SK-N-SH (cell line): ENCODE results near the gene SCN3B. TPM values are rescaled to one million over a fixed set of nuclear protein-coding genes. Genes with fewer than 3 reads are reported as not detected.

Experiments
- CTCF ChIA-PET: fragments of 300-600, 350-600 bp; formaldehyde crosslinking; extraction: SDS; loops from one replicate; lab custom pipeline; 2021; lab: Yijun Ruan, JAX
- POLR2A ChIA-PET: fragments of 350-600 bp; sonication (Branson Sonifier 250); formaldehyde crosslinking; extraction: SDS; loops from one replicate; lab custom pipeline; 2020; ENCODE audit warnings: antibody characterized with exemption, inconsistent platforms; lab: Yijun Ruan, JAX
- DNase-seq: peaks from one replicate; pipeline ENCODE4 v3.0.0; 2012
- H2AFZ ChIP-seq: fragments of 200-600 bp; sonication (generic); 2 replicates; pipeline ENCODE4 v1.8.1; 2016; ENCODE audit warnings: antibody characterized with exemption, mild to moderate bottlenecking, low read depth
- H3F3A ChIP-seq: fragments of 200-600 bp; sonication (generic); replicated peaks from 2 replicates; pipeline ENCODE3; 2016; ENCODE audit warnings: antibody characterized with exemption, mild to moderate bottlenecking; ENCODE audit not compliant: insufficient read depth
- H3K27ac ChIP-seq, 2 experiments: fragments of 200-500 bp in 1 of 2; fragments of 200-600 bp in 1 of 2; sonication (Bioruptor generic) in 1 of 2; sonication (generic), shearing (Covaris generic) in 1 of 2; 2 replicates each; pipeline versions ENCODE4 v1.5.1 to v1.6.1; 2014 to 2016; ENCODE audit warnings: low read depth in 2 of 2, inconsistent platforms in 1 of 2, low read length in 1 of 2, mild to moderate bottlenecking in 1 of 2, mixed read lengths in 1 of 2
- H3K27me3 ChIP-seq: fragments of 200-600 bp; sonication (generic), shearing (Covaris generic); 2 replicates; pipeline ENCODE4 v1.6.1; 2016; ENCODE audit warnings: mixed run types; ENCODE audit not compliant: insufficient read depth
- H3K36me3 ChIP-seq, 2 experiments: fragments of 200-500 bp in 1 of 2; fragments of 200-600 bp in 1 of 2; sonication (Bioruptor generic) in 1 of 2; sonication (generic) in 1 of 2; replicated peaks in 1 of 2; 2 replicates each; pipeline versions ENCODE3 to v1.5.1; 2014 to 2016; ENCODE audit warnings: low read length in 1 of 2, mild to moderate bottlenecking in 1 of 2; ENCODE audit not compliant: insufficient read depth in 2 of 2, control insufficient read depth in 1 of 2
- H3K4me1 ChIP-seq, 2 experiments: fragments of 200-500 bp in 1 of 2; fragments of 200-600 bp in 1 of 2; sonication (Bioruptor generic) in 1 of 2; sonication (generic), shearing (Covaris generic) in 1 of 2; 2 replicates each; pipeline versions ENCODE4 v1.5.1 to v1.6.1; 2014 to 2016; ENCODE audit warnings: low read depth in 1 of 2, low read length in 1 of 2, mixed run types in 1 of 2; ENCODE audit not compliant: insufficient read depth in 2 of 2, control insufficient read depth in 1 of 2
- H3K4me2 ChIP-seq: fragments of 200-600 bp; sonication (generic), shearing (Covaris generic); 2 replicates; pipeline ENCODE4 v1.6.1; 2017; ENCODE audit warnings: mixed run types
- H3K4me3 ChIP-seq, 2 experiments: fragments of 200-500 bp in 1 of 2; fragments of 200-600 bp in 1 of 2; sonication (Bioruptor generic) in 1 of 2; sonication (generic), shearing (Covaris generic) in 1 of 2; 2 replicates each; pipeline versions ENCODE4 v1.5.1 to v1.8.1; 2014 to 2016; ENCODE audit warnings: low read depth in 2 of 2, inconsistent platforms in 1 of 2, low read length in 1 of 2, mild to moderate bottlenecking in 1 of 2, mixed read lengths in 1 of 2, moderate library complexity in 1 of 2
- H3K79me2 ChIP-seq: fragments of 200-600 bp; sonication (generic); 2 replicates; pipeline ENCODE4 v1.8.1; 2017; ENCODE audit warnings: mild to moderate bottlenecking; ENCODE audit not compliant: insufficient read depth
- H3K9ac ChIP-seq: fragments of 200-600 bp; sonication (generic); 2 replicates; pipeline ENCODE4 v1.6.1; 2017; ENCODE audit warnings: mixed run types
- H3K9me2 ChIP-seq: fragments of 200-600 bp; sonication (generic); 2 replicates; pipeline ENCODE4 v1.6.1; 2017; ENCODE audit warnings: mixed run types
- H3K9me3 ChIP-seq: fragments of 200-600 bp; sonication (generic); 2 replicates; pipeline ENCODE4 v1.6.1; 2017; ENCODE audit warnings: mixed run types, mild to moderate bottlenecking, moderate library complexity
- H4K20me1 ChIP-seq: fragments of 200-600 bp; sonication (generic); 2 replicates; pipeline ENCODE4 v1.6.1; 2017; ENCODE audit warnings: mild to moderate bottlenecking, mixed run types; ENCODE audit not compliant: insufficient read depth
- CHD2 ChIP-seq: fragments of 150-350 bp; IDR thresholded peaks from 2 replicates; pipeline ENCODE4 v1.6.1; 2018; ENCODE audit warnings: low read length; ENCODE audit not compliant: partially characterized antibody
- ELF1 ChIP-seq: IDR thresholded peaks from 2 replicates; pipeline ENCODE4 v1.4.0; 2012
- EP300 ChIP-seq, 2 experiments: IDR thresholded peaks; 2 replicates each; pipeline versions ENCODE4 v1.4.0 to v1.6.1; 2012; ENCODE audit warnings: borderline replicate concordance in 1 of 2, low read depth in 1 of 2, low read length in 1 of 2
- FOXJ3 ChIP-seq: sonication (generic); formaldehyde crosslinking; IDR thresholded peaks from 2 replicates; pipeline ENCODE4 v1.5.1; 2020; ENCODE audit warnings: mild to moderate bottlenecking, missing genetic modification reagents
- FOXM1 ChIP-seq: IDR thresholded peaks from 2 replicates; pipeline ENCODE4 v1.4.0; 2012; ENCODE audit warnings: low read depth, mild to moderate bottlenecking
- MEF2A ChIP-seq: IDR thresholded peaks from 2 replicates; pipeline ENCODE4 v1.4.0; 2012; ENCODE audit warnings: low read depth, borderline replicate concordance
- MXI1 ChIP-seq: IDR thresholded peaks from 2 replicates; pipeline ENCODE4 v1.6.1; 2012; ENCODE audit warnings: mild to moderate bottlenecking, low read depth, low read length, improper control_type of control experiment
- NFIC ChIP-seq: IDR thresholded peaks from 2 replicates; pipeline ENCODE4 v1.4.0; 2012; ENCODE audit warnings: borderline replicate concordance
- RAD21 ChIP-seq: IDR thresholded peaks from 2 replicates; pipeline ENCODE4 v1.6.1; 2012; ENCODE audit warnings: mild to moderate bottlenecking, low read length
- RCOR1 ChIP-seq: fragments of 150-350 bp; IDR thresholded peaks from 2 replicates; pipeline ENCODE4 v1.6.1; 2017; ENCODE audit warnings: antibody characterized with exemption, low read length
- RFX5 ChIP-seq: IDR thresholded peaks from 2 replicates; pipeline ENCODE4 v1.6.1; 2012; ENCODE audit warnings: mild to moderate bottlenecking, improper control_type of control experiment, low read length
- WGBS: methylation state at CpG from one replicate; pipeline ENCODE4 v1.1.6; 2017; ENCODE audit warnings: low lambda C conversion rate; 5-methylcytosine and 5-hydroxymethylcytosine counted together
- polyA plus RNA-seq, 3 experiments: library from polyadenylated mRNA; depleted of rRNA; stranded (reverse); fragments of >200 nt; gene quantifications; 2 replicates each; pipeline ENCODE4 v1.2.3, GENCODE V29; 2012
- TF ChIP-seq, protein P1 (sequence below): IDR thresholded peaks from 2 replicates; pipeline ENCODE4 v1.4.0; 2012; ENCODE audit warnings: low read depth, borderline replicate concordance
- TF ChIP-seq, protein P2 (sequence below): fragments of 150-350 bp; IDR thresholded peaks from 2 replicates; pipeline ENCODE4 v1.6.1; 2016; ENCODE audit warnings: mild to moderate bottlenecking, low read depth, low read length
- TF ChIP-seq, protein P3 (sequence below): fragments of 150-350 bp; IDR thresholded peaks from 2 replicates; pipeline ENCODE4 v1.6.1; 2017; ENCODE audit warnings: antibody characterized with exemption, low read length, low read depth, borderline replicate concordance
- TF ChIP-seq, protein P4 (sequence below): IDR thresholded peaks from 2 replicates; pipeline ENCODE4 v1.6.1; 2012; ENCODE audit warnings: mild to moderate bottlenecking, low read depth, low read length, moderate library complexity

Gene SCN3B
- polyA plus RNA-seq, 1 of the 3 experiments (the other 2 are of a cell fraction), result 0.23 TPM

DNA sequence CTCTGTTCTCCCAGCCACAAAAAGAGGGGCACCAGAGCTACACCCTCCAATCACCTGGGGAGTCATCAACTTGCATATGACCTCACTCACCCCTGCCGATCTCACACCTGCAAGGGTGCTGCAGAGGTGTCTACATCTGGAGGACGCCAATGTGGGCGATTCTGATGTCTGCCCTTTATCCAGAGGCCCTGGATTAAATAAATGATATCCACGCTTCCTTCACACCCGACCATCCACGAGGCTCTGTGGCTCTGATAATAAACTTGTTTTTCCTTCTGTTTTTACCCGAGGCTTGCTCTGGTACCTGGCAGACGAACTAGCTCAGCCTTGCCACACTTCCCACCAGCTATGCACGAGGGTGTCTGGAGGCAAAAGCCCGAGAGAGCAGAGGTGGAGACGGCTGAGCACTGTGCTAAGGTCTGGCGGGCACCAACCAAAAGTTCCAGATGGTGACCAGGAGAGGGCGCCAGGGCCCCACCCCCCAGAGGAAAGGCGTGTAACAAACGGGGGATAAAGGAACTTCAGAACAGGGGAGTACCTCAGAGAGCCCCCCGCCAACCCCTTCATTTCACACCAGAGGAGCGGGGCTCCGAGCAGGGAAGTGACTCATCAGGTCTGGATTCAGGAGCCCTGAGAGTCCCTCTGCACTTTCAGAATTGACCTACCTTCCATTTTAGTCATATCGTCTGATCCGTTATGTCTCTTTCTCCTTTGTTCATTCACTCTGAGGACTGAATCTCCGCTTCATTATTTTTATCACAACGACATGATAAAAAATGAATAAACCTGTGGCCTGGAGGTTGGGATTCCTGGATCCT, 13.5 kb downstream of the SCN3B start (continued):
- no peak for TF ChIP-seq CHD2

DNA sequence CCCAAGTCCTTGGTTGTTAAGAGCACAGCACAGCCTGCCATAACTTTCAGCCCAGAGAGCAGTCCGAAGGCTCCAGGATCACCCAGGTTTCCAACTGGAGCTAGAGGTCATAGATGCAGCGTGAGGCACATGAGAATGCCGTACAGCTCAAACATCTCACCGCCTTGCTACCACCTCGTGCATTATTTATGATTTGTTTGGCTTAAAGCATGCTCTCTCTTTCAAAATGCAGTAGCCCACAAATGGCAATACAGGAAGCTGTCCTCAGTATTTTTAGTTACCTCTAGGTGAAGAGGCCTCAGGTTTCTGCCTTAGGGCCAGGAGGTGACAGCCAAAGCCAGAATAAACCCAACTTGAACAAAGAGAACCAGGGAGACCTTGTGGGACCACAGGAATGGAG, 14.4 kb downstream of the SCN3B start:
- 0 out of 2 replicates have a peak, but pooled peaks cover 4% of the 10 kb centered on the region for H3K27me3 ChIP-seq
- ChIA-PET CTCF (interaction anchor here (0.8 to 13.3 kb wide), 16 partner anchors 10 to 89 kb away, joined by 3 to 441 read pairs (median 6); partner anchors contain the start of gene SCN3B), POLR2A (interaction anchor here (1.2 kb wide), 1 partner anchor 11 kb away, joined by 3 read pairs; no protein-coding TSS in a partner anchor)
- no peaks in the 10 kb centered on the region for H3K36me3 ChIP-seq
- H3K4me3 ChIP-seq, result no peak overlapping the region
- H3K9me2 ChIP-seq, result no peaks in the 10 kb centered on the region
- no peaks in the 10 kb centered on the region for H4K20me1 ChIP-seq
- WGBS, result 87% methylated on average over 5 of the region's 5 CpGs
- H3K9me3 ChIP-seq, result no peaks in the 10 kb centered on the region
- no peak overlapping the region for H2AFZ ChIP-seq
- H3K4me2 ChIP-seq, result no peak overlapping the region
- DNase-seq, result no peak
- no peaks in the 10 kb centered on the region for H3K79me2 ChIP-seq
- TF ChIP-seq ELF1, result no peak
- TF ChIP-seq, protein P1, sequence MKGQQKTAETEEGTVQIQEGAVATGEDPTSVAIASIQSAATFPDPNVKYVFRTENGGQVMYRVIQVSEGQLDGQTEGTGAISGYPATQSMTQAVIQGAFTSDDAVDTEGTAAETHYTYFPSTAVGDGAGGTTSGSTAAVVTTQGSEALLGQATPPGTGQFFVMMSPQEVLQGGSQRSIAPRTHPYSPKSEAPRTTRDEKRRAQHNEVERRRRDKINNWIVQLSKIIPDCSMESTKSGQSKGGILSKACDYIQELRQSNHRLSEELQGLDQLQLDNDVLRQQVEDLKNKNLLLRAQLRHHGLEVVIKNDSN, result no peak
- TF ChIP-seq RAD21, result no peak
- TF ChIP-seq MEF2A, result no peak
- TF ChIP-seq FOXJ3 (CRISPR knock-in tag), result no peak
- no peak for TF ChIP-seq RFX5
- peaks cover 0 to 4% of the 10 kb centered on the region in 2 experiments; a peak in 1 of 4 replicates for H3K4me1 ChIP-seq
- H3K9ac ChIP-seq, result no peak overlapping the region
- H3K27ac ChIP-seq, result no peak overlapping the region
- H3F3A ChIP-seq, result no peaks in the 10 kb centered on the region

DNA sequence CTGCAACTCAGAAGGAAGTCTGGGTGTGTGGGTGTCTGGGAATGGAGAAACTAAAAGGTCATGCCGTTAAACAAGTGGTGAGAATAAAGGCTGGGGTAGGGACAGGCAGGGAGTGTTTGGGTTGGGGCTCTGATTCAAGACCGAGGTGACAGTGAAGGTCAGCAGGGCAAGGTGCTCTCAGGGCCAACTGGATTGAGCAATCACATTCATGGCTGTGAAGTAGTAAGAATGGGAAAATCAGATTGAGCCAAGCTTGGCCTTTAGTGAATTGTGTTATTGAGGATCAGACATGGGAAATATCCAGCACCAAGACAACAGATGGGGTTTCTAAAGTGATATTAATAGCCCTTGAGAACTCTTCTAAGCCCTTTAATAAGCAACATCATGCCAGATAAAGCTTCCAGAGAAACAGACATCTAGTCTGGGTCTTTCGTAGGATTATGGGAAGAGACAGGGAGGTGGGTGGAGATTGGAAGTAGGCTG, 24.3 kb downstream of the SCN3B start:
- 84% methylated on average over 3 of the region's 3 CpGs for WGBS
- TF ChIP-seq, protein P2, sequence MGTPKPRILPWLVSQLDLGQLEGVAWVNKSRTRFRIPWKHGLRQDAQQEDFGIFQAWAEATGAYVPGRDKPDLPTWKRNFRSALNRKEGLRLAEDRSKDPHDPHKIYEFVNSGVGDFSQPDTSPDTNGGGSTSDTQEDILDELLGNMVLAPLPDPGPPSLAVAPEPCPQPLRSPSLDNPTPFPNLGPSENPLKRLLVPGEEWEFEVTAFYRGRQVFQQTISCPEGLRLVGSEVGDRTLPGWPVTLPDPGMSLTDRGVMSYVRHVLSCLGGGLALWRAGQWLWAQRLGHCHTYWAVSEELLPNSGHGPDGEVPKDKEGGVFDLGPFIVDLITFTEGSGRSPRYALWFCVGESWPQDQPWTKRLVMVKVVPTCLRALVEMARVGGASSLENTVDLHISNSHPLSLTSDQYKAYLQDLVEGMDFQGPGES, result no peak
- no peak for TF ChIP-seq CHD2
- no peak for TF ChIP-seq EP300 (IDR thresholded peaks at IDR 0.05; ENCODE audit: borderline replicate concordance in 1 of 2, low read depth in 1 of 2, low read length in 1 of 2)
- TF ChIP-seq, protein P3, sequence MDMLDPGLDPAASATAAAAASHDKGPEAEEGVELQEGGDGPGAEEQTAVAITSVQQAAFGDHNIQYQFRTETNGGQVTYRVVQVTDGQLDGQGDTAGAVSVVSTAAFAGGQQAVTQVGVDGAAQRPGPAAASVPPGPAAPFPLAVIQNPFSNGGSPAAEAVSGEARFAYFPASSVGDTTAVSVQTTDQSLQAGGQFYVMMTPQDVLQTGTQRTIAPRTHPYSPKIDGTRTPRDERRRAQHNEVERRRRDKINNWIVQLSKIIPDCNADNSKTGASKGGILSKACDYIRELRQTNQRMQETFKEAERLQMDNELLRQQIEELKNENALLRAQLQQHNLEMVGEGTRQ, result no peak
- TF ChIP-seq RAD21, result no peak
- no peak for TF ChIP-seq ELF1
- no peak for TF ChIP-seq MXI1
- no peak for TF ChIP-seq RCOR1
- TF ChIP-seq FOXM1, result no peak
- TF ChIP-seq, protein P4, sequence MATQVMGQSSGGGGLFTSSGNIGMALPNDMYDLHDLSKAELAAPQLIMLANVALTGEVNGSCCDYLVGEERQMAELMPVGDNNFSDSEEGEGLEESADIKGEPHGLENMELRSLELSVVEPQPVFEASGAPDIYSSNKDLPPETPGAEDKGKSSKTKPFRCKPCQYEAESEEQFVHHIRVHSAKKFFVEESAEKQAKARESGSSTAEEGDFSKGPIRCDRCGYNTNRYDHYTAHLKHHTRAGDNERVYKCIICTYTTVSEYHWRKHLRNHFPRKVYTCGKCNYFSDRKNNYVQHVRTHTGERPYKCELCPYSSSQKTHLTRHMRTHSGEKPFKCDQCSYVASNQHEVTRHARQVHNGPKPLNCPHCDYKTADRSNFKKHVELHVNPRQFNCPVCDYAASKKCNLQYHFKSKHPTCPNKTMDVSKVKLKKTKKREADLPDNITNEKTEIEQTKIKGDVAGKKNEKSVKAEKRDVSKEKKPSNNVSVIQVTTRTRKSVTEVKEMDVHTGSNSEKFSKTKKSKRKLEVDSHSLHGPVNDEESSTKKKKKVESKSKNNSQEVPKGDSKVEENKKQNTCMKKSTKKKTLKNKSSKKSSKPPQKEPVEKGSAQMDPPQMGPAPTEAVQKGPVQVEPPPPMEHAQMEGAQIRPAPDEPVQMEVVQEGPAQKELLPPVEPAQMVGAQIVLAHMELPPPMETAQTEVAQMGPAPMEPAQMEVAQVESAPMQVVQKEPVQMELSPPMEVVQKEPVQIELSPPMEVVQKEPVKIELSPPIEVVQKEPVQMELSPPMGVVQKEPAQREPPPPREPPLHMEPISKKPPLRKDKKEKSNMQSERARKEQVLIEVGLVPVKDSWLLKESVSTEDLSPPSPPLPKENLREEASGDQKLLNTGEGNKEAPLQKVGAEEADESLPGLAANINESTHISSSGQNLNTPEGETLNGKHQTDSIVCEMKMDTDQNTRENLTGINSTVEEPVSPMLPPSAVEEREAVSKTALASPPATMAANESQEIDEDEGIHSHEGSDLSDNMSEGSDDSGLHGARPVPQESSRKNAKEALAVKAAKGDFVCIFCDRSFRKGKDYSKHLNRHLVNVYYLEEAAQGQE, result no peak
- no peak for TF ChIP-seq NFIC
- 0 out of 2 replicates have a peak overlapping the region, but pooled peaks have one; percentile 37 for H3K4me2 ChIP-seq
- H3K79me2 ChIP-seq, result no peaks in the 10 kb centered on the region
- H3K9ac ChIP-seq, result no peak overlapping the region
- POLR2A ChIA-PET, result interaction anchor here (0.8 kb wide), 1 partner anchor 36 kb away, joined by 3 read pairs; no protein-coding TSS in a partner anchor
- no peaks in the 10 kb centered on the region for H3K9me3 ChIP-seq
- no peaks in the 10 kb centered on the region for H3K27me3 ChIP-seq
- H3K4me3 ChIP-seq, result no peak overlapping the region
- peaks cover 4 to 12% of the 10 kb centered on the region in 2 experiments; a peak in 2 of 4 replicates for H3K4me1 ChIP-seq
- no peak overlapping the region for H2AFZ ChIP-seq
- CTCF ChIA-PET, result interaction anchor here (0.7 to 5.9 kb wide), 9 partner anchors 11 to 1434 kb away, joined by 3 to 44 read pairs (median 12); partner anchors contain the start of gene SCN3B
- peaks cover 14% of the 10 kb centered on the region for H3F3A ChIP-seq
- H3K36me3 ChIP-seq, result no peaks in the 10 kb centered on the region
- H4K20me1 ChIP-seq, result no peaks in the 10 kb centered on the region
- H3K9me2 ChIP-seq, result no peaks in the 10 kb centered on the region
- H3K27ac ChIP-seq, result peak overlapping the region in 1 of 2 experiments; percentile 58; a peak in 1 of 4 replicates
- DNase-seq, result no peak
